Measurements from ENCODE around the gene ZFYVE21. TPM values are rescaled to one million over a fixed set of nuclear protein-coding genes. Genes with fewer than 3 reads are reported as not detected.

ZFYVE21 gene
- total and polyA plus RNA-seq, 4 donors: 28.0 to 36.9 (median 30.8) TPM

DNA sequence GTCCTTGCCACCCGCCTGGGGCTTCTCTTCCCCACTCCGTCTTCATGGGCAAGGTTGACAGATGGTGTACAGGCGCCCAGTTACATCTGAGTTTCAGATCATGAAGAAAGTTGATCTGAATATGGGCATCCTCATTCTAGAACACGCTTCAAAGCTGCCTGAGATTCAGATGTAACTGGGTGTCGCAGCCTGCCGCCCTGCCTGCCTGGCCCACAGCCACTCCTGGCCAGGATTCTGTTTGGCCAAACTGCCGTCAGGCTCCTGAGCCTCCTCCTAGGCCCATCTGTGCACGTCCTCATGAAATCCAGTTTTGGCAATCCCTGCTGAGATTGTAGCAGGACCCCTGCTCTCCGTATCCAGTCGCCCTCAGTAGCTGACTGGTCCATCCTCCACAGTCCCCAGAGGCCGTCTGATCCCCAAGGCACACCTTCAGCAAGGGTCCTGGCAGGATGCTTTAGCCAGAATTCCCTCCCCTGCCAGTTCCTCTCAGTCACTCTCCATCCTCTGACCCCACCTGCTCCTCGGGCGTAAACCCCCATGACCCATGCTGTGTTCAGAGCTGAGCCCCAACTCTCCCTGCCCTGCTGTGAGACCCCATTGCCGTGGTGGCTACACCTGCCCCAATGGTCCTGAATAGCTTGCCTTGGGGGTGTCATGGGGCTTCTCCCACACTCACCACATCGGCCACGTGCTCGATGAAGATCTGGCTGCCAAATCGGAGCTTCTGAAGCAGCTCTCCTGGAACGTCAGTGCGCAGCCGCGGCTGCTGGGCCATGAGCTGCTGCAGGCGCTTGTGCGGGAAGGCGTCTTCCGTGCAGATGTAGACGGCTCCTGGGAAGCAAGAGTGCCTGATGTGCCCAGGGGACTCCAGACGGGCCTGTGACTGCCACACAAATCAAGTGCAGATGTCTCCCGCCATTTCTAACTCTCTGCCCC is 12.8 kb upstream of the ZFYVE21 start:
- Histone ChIP-seq H3K9me3 (ENCODE audit: control insufficient read depth in 4 of 4, low read length in 3 of 4) (no peaks in the 10 kb centered on the region), H3K4me3 (ENCODE audit: low read depth in 1 of 3, low read length in 3 of 3) (no peak overlapping the region), H3K27me3 (ENCODE audit: control insufficient read depth in 4 of 4, insufficient read depth in 4 of 4, low read length in 3 of 4) (no peaks in the 10 kb centered on the region), H3K9ac (ENCODE audit: low read depth in 1 of 2, low read length in 2 of 2) (no peak overlapping the region), H3K36me3 (ENCODE audit: control insufficient read depth in 4 of 4, insufficient read depth in 3 of 4, low read depth in 1 of 4, low read length in 3 of 4) (peaks cover 0 to 12% (median 3%) of the 10 kb centered on the region in 4 donors), H3K4me1 (ENCODE audit: control insufficient read depth in 4 of 4, insufficient read depth in 4 of 4, low read length in 3 of 4) (peaks cover 2 to 37% (median 14%) of the 10 kb centered on the region in 4 donors), H3K27ac (ENCODE audit: low read depth in 1 of 2, low read length in 2 of 2) (no peak overlapping the region)
- TF ChIP-seq EGR1 (IDR thresholded peaks at IDR 0.05; ENCODE audit: low read depth in 2 of 2) (no peak), JUND (IDR thresholded peaks at IDR 0.05) (no peak), SP1 (IDR thresholded peaks at IDR 0.05) (no peak), YY1 (IDR thresholded peaks at IDR 0.05) (no peak), HNF4A (conservative IDR thresholded peaks at IDR 0.05) (no peak), FOXA1 (IDR thresholded peaks at IDR 0.05) (no peak), HNF4G (IDR thresholded peaks at IDR 0.05) (no peak), GABPA (IDR thresholded peaks at IDR 0.05 in 1 of 2, conservative IDR thresholded peaks at IDR 0.05 in 1 of 2) (no peak)
- TF ChIP-seq, protein P1, sequence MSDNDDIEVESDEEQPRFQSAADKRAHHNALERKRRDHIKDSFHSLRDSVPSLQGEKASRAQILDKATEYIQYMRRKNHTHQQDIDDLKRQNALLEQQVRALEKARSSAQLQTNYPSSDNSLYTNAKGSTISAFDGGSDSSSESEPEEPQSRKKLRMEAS (IDR thresholded peaks at IDR 0.05): no peak
- TF ChIP-seq, protein P2, sequence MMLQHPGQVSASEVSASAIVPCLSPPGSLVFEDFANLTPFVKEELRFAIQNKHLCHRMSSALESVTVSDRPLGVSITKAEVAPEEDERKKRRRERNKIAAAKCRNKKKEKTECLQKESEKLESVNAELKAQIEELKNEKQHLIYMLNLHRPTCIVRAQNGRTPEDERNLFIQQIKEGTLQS (IDR thresholded peaks at IDR 0.05): no peak
- no peak for DNase-seq (ENCODE audit: low spot score)
- 92% methylated on average over 29 of the region's 29 CpGs for WGBS

DNA sequence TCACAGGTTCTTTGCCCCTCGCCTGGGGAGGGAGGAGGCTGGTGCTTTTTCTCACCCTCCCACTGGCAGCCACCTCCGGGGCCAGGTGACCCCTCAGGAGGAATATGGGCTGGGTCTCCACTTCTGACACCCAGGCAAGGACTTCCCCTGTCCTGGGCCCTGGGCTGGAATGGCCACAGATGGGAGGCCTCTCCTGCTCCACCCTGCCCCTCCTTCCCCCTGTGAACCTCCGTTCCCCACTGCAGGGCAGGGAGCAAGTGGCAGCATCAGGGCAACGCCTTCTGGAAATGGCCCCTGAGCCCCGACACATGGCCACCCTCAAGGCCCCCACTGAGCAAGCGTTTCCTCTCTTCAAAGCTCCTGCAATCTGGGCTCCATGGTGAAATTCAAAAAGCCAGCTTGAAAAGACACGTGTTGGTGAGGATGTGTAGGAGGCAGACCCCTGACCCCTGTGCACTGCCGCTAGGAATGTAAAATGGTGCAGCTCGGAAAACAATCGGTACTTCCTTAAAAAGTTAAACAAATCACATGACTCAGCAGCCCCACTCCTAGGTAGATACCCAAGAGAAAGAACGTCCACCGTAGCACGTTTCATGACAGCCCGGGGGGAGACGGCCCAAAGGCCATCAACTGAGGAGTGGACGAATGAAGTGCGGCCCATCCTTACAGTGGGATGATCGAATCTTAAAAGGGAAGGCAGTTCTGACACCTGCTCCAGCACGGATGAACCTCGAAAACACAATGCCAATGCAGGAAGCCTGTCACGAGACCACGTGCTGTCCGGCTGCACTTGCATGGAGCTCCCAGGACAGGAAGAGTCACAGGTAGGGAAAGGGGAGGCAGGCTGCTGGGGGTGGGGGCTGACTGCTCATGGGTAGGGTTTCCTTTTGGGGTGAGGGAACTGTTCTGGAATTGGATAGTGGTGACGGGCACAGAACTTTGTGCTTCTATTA is 11.9 kb upstream of the ZFYVE21 start:
- Histone ChIP-seq H3K9me3 (ENCODE audit: control insufficient read depth in 4 of 4, low read length in 3 of 4) (no peaks in the 10 kb centered on the region), H3K36me3 (ENCODE audit: control insufficient read depth in 4 of 4, insufficient read depth in 3 of 4, low read depth in 1 of 4, low read length in 3 of 4) (peaks cover 0 to 12% (median 3%) of the 10 kb centered on the region in 4 donors), H3K27ac (ENCODE audit: low read depth in 1 of 2, low read length in 2 of 2) (no peak overlapping the region), H3K27me3 (ENCODE audit: control insufficient read depth in 4 of 4, insufficient read depth in 4 of 4, low read length in 3 of 4) (no peaks in the 10 kb centered on the region), H3K4me3 (ENCODE audit: low read depth in 1 of 3, low read length in 3 of 3) (no peak overlapping the region), H3K4me1 (ENCODE audit: control insufficient read depth in 4 of 4, insufficient read depth in 4 of 4, low read length in 3 of 4) (peaks cover 2 to 37% (median 13%) of the 10 kb centered on the region in 4 donors), H3K9ac (ENCODE audit: low read depth in 1 of 2, low read length in 2 of 2) (no peak overlapping the region)
- no peak for DNase-seq (ENCODE audit: low spot score)
- 85% methylated on average over 24 of the region's 24 CpGs for WGBS
- TF ChIP-seq FOXA2 (IDR thresholded peaks at IDR 0.05): no peak
- TF ChIP-seq RAD21 (IDR thresholded peaks at IDR 0.05): no peak
- TF ChIP-seq, protein P3, sequence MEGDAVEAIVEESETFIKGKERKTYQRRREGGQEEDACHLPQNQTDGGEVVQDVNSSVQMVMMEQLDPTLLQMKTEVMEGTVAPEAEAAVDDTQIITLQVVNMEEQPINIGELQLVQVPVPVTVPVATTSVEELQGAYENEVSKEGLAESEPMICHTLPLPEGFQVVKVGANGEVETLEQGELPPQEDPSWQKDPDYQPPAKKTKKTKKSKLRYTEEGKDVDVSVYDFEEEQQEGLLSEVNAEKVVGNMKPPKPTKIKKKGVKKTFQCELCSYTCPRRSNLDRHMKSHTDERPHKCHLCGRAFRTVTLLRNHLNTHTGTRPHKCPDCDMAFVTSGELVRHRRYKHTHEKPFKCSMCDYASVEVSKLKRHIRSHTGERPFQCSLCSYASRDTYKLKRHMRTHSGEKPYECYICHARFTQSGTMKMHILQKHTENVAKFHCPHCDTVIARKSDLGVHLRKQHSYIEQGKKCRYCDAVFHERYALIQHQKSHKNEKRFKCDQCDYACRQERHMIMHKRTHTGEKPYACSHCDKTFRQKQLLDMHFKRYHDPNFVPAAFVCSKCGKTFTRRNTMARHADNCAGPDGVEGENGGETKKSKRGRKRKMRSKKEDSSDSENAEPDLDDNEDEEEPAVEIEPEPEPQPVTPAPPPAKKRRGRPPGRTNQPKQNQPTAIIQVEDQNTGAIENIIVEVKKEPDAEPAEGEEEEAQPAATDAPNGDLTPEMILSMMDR (IDR thresholded peaks at IDR 0.05; ENCODE audit: low read depth, low read length, missing input control): no peak
- TF ChIP-seq HNF4A (conservative IDR thresholded peaks at IDR 0.05): no peak
- TF ChIP-seq, protein P2 (IDR thresholded peaks at IDR 0.05): no peak
- TF ChIP-seq, protein P1 (IDR thresholded peaks at IDR 0.05): no peak
- no peak for TF ChIP-seq RXRA (IDR thresholded peaks at IDR 0.05)
- TF ChIP-seq SP1 (IDR thresholded peaks at IDR 0.05): no peak
- TF ChIP-seq, protein P4, sequence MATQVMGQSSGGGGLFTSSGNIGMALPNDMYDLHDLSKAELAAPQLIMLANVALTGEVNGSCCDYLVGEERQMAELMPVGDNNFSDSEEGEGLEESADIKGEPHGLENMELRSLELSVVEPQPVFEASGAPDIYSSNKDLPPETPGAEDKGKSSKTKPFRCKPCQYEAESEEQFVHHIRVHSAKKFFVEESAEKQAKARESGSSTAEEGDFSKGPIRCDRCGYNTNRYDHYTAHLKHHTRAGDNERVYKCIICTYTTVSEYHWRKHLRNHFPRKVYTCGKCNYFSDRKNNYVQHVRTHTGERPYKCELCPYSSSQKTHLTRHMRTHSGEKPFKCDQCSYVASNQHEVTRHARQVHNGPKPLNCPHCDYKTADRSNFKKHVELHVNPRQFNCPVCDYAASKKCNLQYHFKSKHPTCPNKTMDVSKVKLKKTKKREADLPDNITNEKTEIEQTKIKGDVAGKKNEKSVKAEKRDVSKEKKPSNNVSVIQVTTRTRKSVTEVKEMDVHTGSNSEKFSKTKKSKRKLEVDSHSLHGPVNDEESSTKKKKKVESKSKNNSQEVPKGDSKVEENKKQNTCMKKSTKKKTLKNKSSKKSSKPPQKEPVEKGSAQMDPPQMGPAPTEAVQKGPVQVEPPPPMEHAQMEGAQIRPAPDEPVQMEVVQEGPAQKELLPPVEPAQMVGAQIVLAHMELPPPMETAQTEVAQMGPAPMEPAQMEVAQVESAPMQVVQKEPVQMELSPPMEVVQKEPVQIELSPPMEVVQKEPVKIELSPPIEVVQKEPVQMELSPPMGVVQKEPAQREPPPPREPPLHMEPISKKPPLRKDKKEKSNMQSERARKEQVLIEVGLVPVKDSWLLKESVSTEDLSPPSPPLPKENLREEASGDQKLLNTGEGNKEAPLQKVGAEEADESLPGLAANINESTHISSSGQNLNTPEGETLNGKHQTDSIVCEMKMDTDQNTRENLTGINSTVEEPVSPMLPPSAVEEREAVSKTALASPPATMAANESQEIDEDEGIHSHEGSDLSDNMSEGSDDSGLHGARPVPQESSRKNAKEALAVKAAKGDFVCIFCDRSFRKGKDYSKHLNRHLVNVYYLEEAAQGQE (IDR thresholded peaks at IDR 0.05): no peak
- no peak for TF ChIP-seq YY1 (IDR thresholded peaks at IDR 0.05)

All from liver (tissue), 9 donors.